ENCODE results near the gene LCNL1.

- TF ChIP-seq CTCF (IDR thresholded peaks at IDR 0.05; ENCODE audit: low read depth, low read length, missing input control) (no peak), TAF1 (conservative IDR thresholded peaks at IDR 0.05) (no peak), RAD21 (IDR thresholded peaks at IDR 0.05) (no peak), MAX (IDR thresholded peaks at IDR 0.05) (no peak), REST (IDR thresholded peaks at IDR 0.05) (no peak), SP1 (IDR thresholded peaks at IDR 0.05) (no peak), ZBTB33 (IDR thresholded peaks at IDR 0.05) (no peak)
Observed at GRCh38 chr9:136969774-136970173, 13.0 kb upstream of the LCNL1 start.
